ENCODE measurements around the gene CRYGN.

Gene CRYGN

GRCh38 chr7:151451626-151452571, 12.0 kb upstream of the CRYGN start:
- no peak for DNase-seq
- no peak overlapping the region for H3K4me2 ChIP-seq (ENCODE audit: low read depth, low read length)
- no peaks in the 10 kb centered on the region for H3K36me3 ChIP-seq (replicated peaks; ENCODE audit: insufficient read depth, low read length)
- H2AFZ ChIP-seq (ENCODE audit: low read length) = no peak overlapping the region
- no peaks in the 10 kb centered on the region for H3K4me1 ChIP-seq (ENCODE audit: low read length)
- no peak overlapping the region for H3K9ac ChIP-seq (ENCODE audit: low read length)
- TF ChIP-seq EZH2phosphoT487 (IDR thresholded peaks at IDR 0.05; ENCODE audit: low read length) = no peak
- TF ChIP-seq EZH2 (optimal IDR thresholded peaks at IDR 0.05; ENCODE audit: low read depth, low read length) = no peak
- no peak for TF ChIP-seq CTCF (IDR thresholded peaks at IDR 0.05; ENCODE audit: low read length)
- H3K9me2 ChIP-seq (replicated peaks; ENCODE audit: insufficient read depth, low read length) = no peaks in the 10 kb centered on the region
- no peak overlapping the region for H3K27ac ChIP-seq (ENCODE audit: low read length)
- no peaks in the 10 kb centered on the region for H4K20me1 ChIP-seq (ENCODE audit: insufficient read depth, low read length)
- H3F3A ChIP-seq (ENCODE audit: insufficient read depth, low read length) = no peaks in the 10 kb centered on the region
- 0 out of 2 replicates have a peak, but pooled peaks cover 11% of the 10 kb centered on the region for H3K27me3 ChIP-seq (replicated peaks; ENCODE audit: insufficient read depth, low read length)
- no peaks in the 10 kb centered on the region for H3K79me2 ChIP-seq (ENCODE audit: low read length)
- no peak overlapping the region for H3K4me3 ChIP-seq (ENCODE audit: low read length)
- no peaks in the 10 kb centered on the region for H3K9me3 ChIP-seq (replicated peaks; ENCODE audit: insufficient read depth, low read length)

- TF ChIP-seq CTCF (IDR thresholded peaks at IDR 0.05; ENCODE audit: low read length) (no peak), EZH2 (optimal IDR thresholded peaks at IDR 0.05; ENCODE audit: low read depth, low read length) (no peak), EZH2phosphoT487 (IDR thresholded peaks at IDR 0.05; ENCODE audit: low read length) (no peak)
- Histone ChIP-seq H3K36me3 (replicated peaks; ENCODE audit: insufficient read depth, low read length) (no peaks in the 10 kb centered on the region), H3K27me3 (replicated peaks; ENCODE audit: insufficient read depth, low read length) (0 out of 2 replicates have a peak, but pooled peaks cover 11% of the 10 kb centered on the region), H3K9me3 (replicated peaks; ENCODE audit: insufficient read depth, low read length) (no peaks in the 10 kb centered on the region), H3K9me2 (replicated peaks; ENCODE audit: insufficient read depth, low read length) (no peaks in the 10 kb centered on the region), H4K20me1 (ENCODE audit: insufficient read depth, low read length) (no peaks in the 10 kb centered on the region), H3K27ac (ENCODE audit: low read length) (no peak overlapping the region), H2AFZ (ENCODE audit: low read length) (no peak overlapping the region), H3K4me2 (ENCODE audit: low read depth, low read length) (no peak overlapping the region), H3K79me2 (ENCODE audit: low read length) (no peaks in the 10 kb centered on the region), H3K9ac (ENCODE audit: low read length) (no peak overlapping the region), H3F3A (ENCODE audit: insufficient read depth, low read length) (no peaks in the 10 kb centered on the region), H3K4me3 (ENCODE audit: low read length) (no peak overlapping the region), H3K4me1 (ENCODE audit: low read length) (no peaks in the 10 kb centered on the region)
- DNase-seq = no peak
These were observed 11.2 kb upstream of the CRYGN start for GRCh38 chr7:151451156-151451555.

- Histone ChIP-seq H3K4me1 (ENCODE audit: low read length) (no peaks in the 10 kb centered on the region), H3K4me3 (ENCODE audit: low read length) (no peak overlapping the region), H3K9me3 (replicated peaks; ENCODE audit: insufficient read depth, low read length) (no peaks in the 10 kb centered on the region), H2AFZ (ENCODE audit: low read length) (no peak overlapping the region), H3K27ac (ENCODE audit: low read length) (no peak overlapping the region), H3F3A (ENCODE audit: insufficient read depth, low read length) (no peaks in the 10 kb centered on the region), H3K4me2 (ENCODE audit: low read depth, low read length) (no peak overlapping the region), H3K27me3 (replicated peaks; ENCODE audit: insufficient read depth, low read length) (0 out of 2 replicates have a peak, but pooled peaks cover 11% of the 10 kb centered on the region), H3K36me3 (replicated peaks; ENCODE audit: insufficient read depth, low read length) (no peaks in the 10 kb centered on the region), H4K20me1 (ENCODE audit: insufficient read depth, low read length) (no peaks in the 10 kb centered on the region), H3K9me2 (replicated peaks; ENCODE audit: insufficient read depth, low read length) (no peaks in the 10 kb centered on the region), H3K9ac (ENCODE audit: low read length) (no peak overlapping the region), H3K79me2 (ENCODE audit: low read length) (no peaks in the 10 kb centered on the region)
- TF ChIP-seq EZH2phosphoT487 (IDR thresholded peaks at IDR 0.05; ENCODE audit: low read length) (no peak), CTCF (IDR thresholded peaks at IDR 0.05; ENCODE audit: low read length) (no peak), EZH2 (optimal IDR thresholded peaks at IDR 0.05; ENCODE audit: low read depth, low read length) (no peak)
- DNase-seq = no peak
These were observed 10.0 kb upstream of the CRYGN start for GRCh38 chr7:151449990-151450389.

Data from MM.1S (cell line).